H1 (cell line): ENCODE measurements around the gene ORAI3. TPM values are rescaled to one million over a fixed set of nuclear protein-coding genes. Genes with fewer than 3 reads are reported as not detected.

Experiments used
- CTCF ChIA-PET: fragments of 300-600 bp; sonication (Branson Sonifier 250); formaldehyde crosslinking; loops from one replicate; lab custom pipeline; 2021; ENCODE audit not compliant: partially characterized antibody; lab: Charles Lee
- POLR2A ChIA-PET: fragments of 300-600 bp; sonication (Branson Sonifier 250); formaldehyde crosslinking; loops from one replicate; lab custom pipeline; 2021; ENCODE audit warnings: inconsistent platforms; ENCODE audit not compliant: partially characterized antibody; lab: Charles Lee
- DNase-seq, 2 experiments: peaks; one replicate each; pipeline versions ENCODE4 v3.0.0 to v3.0.0-alpha.2; 2010 to 2022; ENCODE audit warnings: low spot score in 2 of 2, low read depth in 1 of 2, mixed read lengths in 1 of 2
- FAIRE-seq: peaks from 2 replicates; lab custom pipeline; 2011; peaks lifted over from hg19 to GRCh38; lab: Jason Lieb, UNC
- H2AFZ ChIP-seq: 2 replicates; pipeline ENCODE4 v1.8.1; 2012; ENCODE audit warnings: low read length, inconsistent platforms
- H2AK5ac ChIP-seq: 2 replicates; pipeline ENCODE4 v1.6.1; 2013; ENCODE audit warnings: low read depth, low read length
- H2BK120ac ChIP-seq: replicated peaks from 2 replicates; pipeline ENCODE3; 2013; ENCODE audit warnings: low read depth, low read length, inconsistent platforms
- H2BK12ac ChIP-seq: 2 replicates; pipeline ENCODE4 v1.6.1; 2013; ENCODE audit warnings: low read depth, low read length
- H2BK15ac ChIP-seq: 2 replicates; pipeline ENCODE4 v1.6.1; 2013; ENCODE audit warnings: low read length
- H2BK20ac ChIP-seq: 2 replicates; pipeline ENCODE4 v1.6.1; 2013; ENCODE audit warnings: low read length
- H2BK5ac ChIP-seq: 2 replicates; pipeline ENCODE4 v1.6.1; 2013; ENCODE audit warnings: low read depth, low read length
- H3K14ac ChIP-seq: 2 replicates; pipeline ENCODE4 v1.6.1; 2013; ENCODE audit warnings: inconsistent platforms; ENCODE audit not compliant: insufficient read length
- H3K18ac ChIP-seq: 2 replicates; pipeline ENCODE4 v1.6.1; 2013; ENCODE audit warnings: low read length; ENCODE audit errors: extremely low read depth
- H3K23ac ChIP-seq: 2 replicates; pipeline ENCODE4 v1.6.1; 2013; ENCODE audit warnings: inconsistent platforms; ENCODE audit not compliant: insufficient read length
- H3K23me2 ChIP-seq: 2 replicates; pipeline ENCODE4 v1.6.1; 2013; ENCODE audit warnings: low read depth, low read length
- H3K27ac ChIP-seq: 2 replicates; pipeline ENCODE4 v1.6.1; 2011; ENCODE audit warnings: low read depth, low read length, inconsistent platforms
- H3K27me3 ChIP-seq, 4 experiments: replicated peaks in 1 of 4; 1 replicate in 1 of 4; 2 replicates in 3 of 4; pipeline versions ENCODE4 v1.6.1 to v1.8.1; 2011 to 2013; ENCODE audit warnings: low read length in 3 of 4, mild to moderate bottlenecking in 3 of 4, inconsistent platforms in 2 of 4, mixed read lengths in 2 of 4, moderate library complexity in 1 of 4; ENCODE audit not compliant: control insufficient read depth in 3 of 4, insufficient read depth in 3 of 4; ENCODE audit errors: extremely low read depth in 1 of 4
- H3K36me3 ChIP-seq, 4 experiments: 2 replicates each; pipeline versions ENCODE4 v1.6.1 to v1.8.1; 2011 to 2013; ENCODE audit warnings: mild to moderate bottlenecking in 4 of 4, low read length in 3 of 4, moderate library complexity in 2 of 4, control low read depth in 1 of 4, inconsistent platforms in 1 of 4; ENCODE audit not compliant: insufficient read depth in 4 of 4, control insufficient read depth in 2 of 4
- H3K4ac ChIP-seq: replicated peaks from 2 replicates; pipeline ENCODE3; 2013; ENCODE audit warnings: low read length, low read depth, mixed read lengths, inconsistent platforms; ENCODE audit not compliant: insufficient read length
- H3K4me1 ChIP-seq, 4 experiments: replicated peaks in 1 of 4; 1 replicate in 1 of 4; 2 replicates in 3 of 4; pipeline versions ENCODE4 v1.6.1 to v1.8.1; 2011 to 2013; ENCODE audit warnings: low read length in 3 of 4, inconsistent platforms in 2 of 4, mixed read lengths in 1 of 4; ENCODE audit not compliant: insufficient read depth in 4 of 4, control insufficient read depth in 3 of 4
- H3K4me2 ChIP-seq, 2 experiments: 2 replicates each; pipeline versions ENCODE4 v1.6.1 to v1.8.1; 2011 to 2013; ENCODE audit warnings: low read depth in 2 of 2, low read length in 2 of 2, control low read depth in 1 of 2, inconsistent platforms in 1 of 2, mild to moderate bottlenecking in 1 of 2; ENCODE audit not compliant: insufficient read depth in 1 of 2
- H3K4me3 ChIP-seq, 4 experiments: fragments of 200-600, 300-600 bp in 1 of 4; sonication (generic), shearing (Covaris generic), sonication (Bioruptor Twin) in 1 of 4; 2 replicates each; pipeline versions ENCODE4 v1.5.1 to v1.8.1; 2011 to 2016; ENCODE audit warnings: low read length in 4 of 4, low read depth in 3 of 4, control low read depth in 2 of 4, inconsistent platforms in 2 of 4, mild to moderate bottlenecking in 2 of 4, mixed read lengths in 1 of 4, moderate library complexity in 1 of 4; ENCODE audit not compliant: insufficient read depth in 2 of 4; ENCODE audit errors: extremely low read depth in 1 of 4
- H3K56ac ChIP-seq: replicated peaks from 2 replicates; pipeline ENCODE3; 2013; ENCODE audit warnings: low read depth, mild to moderate bottlenecking, mixed read lengths, low read length, inconsistent platforms; ENCODE audit not compliant: insufficient read length
- H3K79me1 ChIP-seq: 2 replicates; pipeline ENCODE4 v1.6.1; 2013; ENCODE audit warnings: low read depth, low read length, control low read depth
- H3K79me2 ChIP-seq, 2 experiments: 2 replicates each; pipeline versions ENCODE4 v1.6.1 to v1.8.1; 2012 to 2013; ENCODE audit warnings: low read length in 2 of 2, mild to moderate bottlenecking in 2 of 2, inconsistent platforms in 1 of 2; ENCODE audit not compliant: insufficient read depth in 2 of 2, control insufficient read depth in 1 of 2
- H3K9ac ChIP-seq, 4 experiments: replicated peaks in 1 of 4; 1 replicate in 1 of 4; 2 replicates in 3 of 4; pipeline versions ENCODE4 v1.6.1 to v1.8.1; 2011 to 2013; ENCODE audit warnings: low read depth in 3 of 4, low read length in 3 of 4, control low read depth in 2 of 4, mild to moderate bottlenecking in 2 of 4, moderate library complexity in 2 of 4, inconsistent platforms in 1 of 4; ENCODE audit errors: extremely low read depth in 1 of 4
- H3K9me3 ChIP-seq, 2 experiments: 2 replicates each; pipeline versions ENCODE4 v1.6.1 to v1.8.1; 2012 to 2013; ENCODE audit warnings: mild to moderate bottlenecking in 2 of 2, moderate library complexity in 2 of 2, control low read depth in 1 of 2, inconsistent platforms in 1 of 2, low read depth in 1 of 2, low read length in 1 of 2, mixed read lengths in 1 of 2; ENCODE audit not compliant: insufficient read depth in 2 of 2
- H4K20me1 ChIP-seq, 2 experiments: replicated peaks in 1 of 2; 2 replicates each; pipeline versions ENCODE3 to v1.8.1; 2011 to 2013; ENCODE audit warnings: inconsistent platforms in 2 of 2, low read length in 2 of 2, mild to moderate bottlenecking in 1 of 2; ENCODE audit not compliant: insufficient read depth in 2 of 2, control insufficient read depth in 1 of 2
- H4K5ac ChIP-seq: 2 replicates; pipeline ENCODE4 v1.6.1; 2013; ENCODE audit warnings: low read length, low read depth, mixed read lengths, inconsistent platforms; ENCODE audit not compliant: insufficient read length
- H4K8ac ChIP-seq: 2 replicates; pipeline ENCODE4 v1.8.0; 2013; ENCODE audit warnings: mild to moderate bottlenecking, moderate library complexity, low read length, inconsistent platforms; ENCODE audit not compliant: insufficient read depth; ENCODE audit errors: extremely low read depth
- H4K91ac ChIP-seq: replicated peaks from 2 replicates; pipeline ENCODE3; 2013; ENCODE audit warnings: low read length, mixed read lengths, inconsistent platforms; ENCODE audit not compliant: insufficient read length
- ATF2 ChIP-seq: IDR thresholded peaks from 2 replicates; pipeline ENCODE4 v1.6.1; 2012; ENCODE audit warnings: low read length, inconsistent platforms
- BCL11A ChIP-seq, 2 experiments: IDR thresholded peaks; one replicate each; pipeline ENCODE4 v1.6.1; 2011; ENCODE audit warnings: low read depth in 2 of 2, low read length in 2 of 2, mild to moderate bottlenecking in 2 of 2
- CHD1 ChIP-seq: IDR thresholded peaks from 2 replicates; pipeline ENCODE4 v1.6.1; 2012; ENCODE audit warnings: low read depth, low read length, improper control_type of control experiment
- GABPA ChIP-seq: IDR thresholded peaks from 2 replicates; pipeline ENCODE4 v1.6.1; 2011; ENCODE audit warnings: mild to moderate bottlenecking, low read length, moderate library complexity, borderline replicate concordance; ENCODE audit not compliant: insufficient read depth
- KDM1A ChIP-seq: fragments of 200-600, 300-600 bp; sonication (generic); IDR thresholded peaks from 2 replicates; pipeline ENCODE4 v1.7.1; 2016; ENCODE audit warnings: mild to moderate bottlenecking, low read length, borderline replicate concordance
- POLR2AphosphoS5 ChIP-seq: IDR thresholded peaks from 2 replicates; pipeline ENCODE4 v1.6.1; 2011; ENCODE audit warnings: low read depth, low read length
- RAD21 ChIP-seq, 2 experiments: IDR thresholded peaks in 1 of 2; conservative IDR thresholded peaks in 1 of 2; 2 replicates each; pipeline ENCODE4 v1.6.1; 2011; ENCODE audit warnings: low read depth in 2 of 2, low read length in 2 of 2, improper control_type of control experiment in 1 of 2, inconsistent platforms in 1 of 2, mild to moderate bottlenecking in 1 of 2, moderate library complexity in 1 of 2
- RXRA ChIP-seq: IDR thresholded peaks from 2 replicates; pipeline ENCODE4 v1.6.1; 2011; ENCODE audit warnings: low read depth, mild to moderate bottlenecking, low read length, moderate library complexity; ENCODE audit not compliant: insufficient read depth
- SAP30 ChIP-seq: fragments of 300-600 bp; sonication (generic); IDR thresholded peaks from 2 replicates; pipeline ENCODE4 v1.7.1; 2012; ENCODE audit warnings: low read length, moderate library complexity, mild to moderate bottlenecking, inconsistent platforms; ENCODE audit not compliant: insufficient read depth, insufficient replicate concordance
- TEAD4 ChIP-seq: IDR thresholded peaks from 2 replicates; pipeline ENCODE4 v1.6.1; 2012; ENCODE audit warnings: low read depth, low read length, inconsistent platforms, mixed read lengths
- WGBS, 2 experiments: shearing (Covaris generic) in 1 of 2; methylation state at CpG; one replicate each; pipeline versions ENCODE4 v1.1.6 to v1.1.7; 2013 to 2015; ENCODE audit warnings: low lambda C conversion rate in 2 of 2, mixed read lengths in 2 of 2, inconsistent platforms in 1 of 2, low coverage in 1 of 2, missing lambda C conversion rate in 1 of 2; ENCODE audit not compliant: insufficient replicate concordance in 2 of 2, insufficient coverage in 1 of 2, insufficient read length in 1 of 2; ENCODE audit errors: extremely low coverage in 1 of 2, missing lambda C conversion rate in 1 of 2; 5-methylcytosine and 5-hydroxymethylcytosine counted together
- polyA plus RNA-seq, 7 experiments: library from polyadenylated mRNA; depleted of rRNA in 3 of 7; stranded (reverse) in 5 of 7; unstranded in 2 of 7; fragments of >200 nt in 5 of 7; fragments of 200-250 nt in 2 of 7; gene quantifications; 1 replicate in 5 of 7; 2 replicates in 1 of 7; 4 replicates in 1 of 7; pipeline versions ENCODE4 v1.2.1 to v1.2.3, GENCODE V29; 2011 to 2013; ENCODE audit warnings: missing spikeins in 2 of 7, mixed read lengths in 2 of 7
- total RNA-seq: library from RNA; stranded (reverse); fragmentation: NEBNext Ultra II Directional; extraction: Animal tissue kit (Norgen Biotek cat#: 25700); gene quantifications from 2 replicates; pipeline ENCODE4 v1.2.1, GENCODE V29; 2021

Gene ORAI3
- total and polyA plus RNA-seq, 2 of the 8 experiments (the other 6 are each of a cell fraction or from before 2014, with no cell fraction given): 8.7 to 24.5 TPM

- Histone ChIP-seq H4K20me1 (peaks cover 2 to 3% of the 10 kb centered on the region in 2 experiments), H2BK20ac (no peak overlapping the region), H4K91ac (peak overlapping the region; percentile 96), H3K56ac (peak overlapping the region; percentile 87), H2BK5ac (peak overlapping the region; percentile 99), H3K14ac (no peak overlapping the region), H2BK120ac (no peak overlapping the region), H3K4me3 (peak overlapping the region; percentile 57 to 88 (median 84)), H3K36me3 (peaks cover 0 to 2% (median 0%) of the 10 kb centered on the region in 4 experiments; a peak in 2 of 8 replicates), H4K5ac (peak overlapping the region; percentile 41), H2BK12ac (peak overlapping the region; percentile 97; the same call in 1 of the 2 replicates), H3K23ac (no peak overlapping the region), H3K4me1 (peaks cover 0 to 9% (median 2%) of the 10 kb centered on the region in 4 experiments; a peak in 4 of 7 replicates), H3K18ac (peak overlapping the region; percentile 85), H2AFZ (peak overlapping the region; percentile 73), H2AK5ac (no peak overlapping the region; the same call in 1 of the 2 replicates), H3K79me2 (peaks cover 0 to 10% of the 10 kb centered on the region in 2 experiments; a peak in 2 of 4 replicates), H3K4ac (no peak overlapping the region), H3K23me2 (peaks cover 8% of the 10 kb centered on the region; the same call in 1 of the 2 replicates), H3K27me3 (no peaks in the 10 kb centered on the region), H3K4me2 (peak overlapping the region; percentile 55 to 70), H3K9me3 (no peaks in the 10 kb centered on the region), H3K9ac (peak overlapping the region; percentile 37 to 94 (median 85)), H2BK15ac (no peak overlapping the region), H3K27ac (peak overlapping the region; percentile 98), H3K79me1 (peaks cover 4% of the 10 kb centered on the region), H4K8ac (peak overlapping the region; percentile 98; the same call in 1 of the 2 replicates)
- 2% methylated on average over 28 of the region's 33 CpGs; no CpG with 5 or more reads in 1 of the 2 experiments for WGBS, 2 experiments
- peak; percentile 94 for FAIRE-seq
- peak; percentile 92 to 99 for DNase-seq
- POLR2A ChIA-PET: interaction anchor here (0.6 to 8.2 kb wide), 10 partner anchors 14 to 148 kb away, joined by 3 to 105 read pairs (median 4); partner anchors contain the start of genes CTF1 and ORAI3
- CTCF ChIA-PET: no interaction called here
- no peak for TF ChIP-seq RXRA
- no peak for TF ChIP-seq ATF2
- TF ChIP-seq SAP30: peak; percentile 21
- no peak for TF ChIP-seq GABPA
- TF ChIP-seq CHD1: no peak
- TF ChIP-seq POLR2AphosphoS5: peak; percentile 84; the same call in 1 of the 2 replicates
- TF ChIP-seq TEAD4: no peak
- no peak for TF ChIP-seq RAD21 (IDR thresholded peaks at IDR 0.05 in 1 of 2, conservative IDR thresholded peaks at IDR 0.05 in 1 of 2; ENCODE audit: low read depth in 2 of 2, low read length in 2 of 2)
- TF ChIP-seq BCL11A (IDR thresholded peaks at IDR 0.05; ENCODE audit: low read depth in 2 of 2, low read length in 2 of 2): no peak
- no peak for TF ChIP-seq KDM1A
Measured at GRCh38 chr16:30922960-30923535, 25.8 kb upstream of the ORAI3 start.
